ENCODE results near the gene PRPF8. TPM values are rescaled to one million over a fixed set of nuclear protein-coding genes. Genes with fewer than 3 reads are reported as not detected.
A peak's percentile ranks its signal among the peaks of the same experiment; 100 is the strongest.

PRPF8 gene
- total RNA-seq, 1 experiment from 2014 or later, result 439 TPM

DNA sequence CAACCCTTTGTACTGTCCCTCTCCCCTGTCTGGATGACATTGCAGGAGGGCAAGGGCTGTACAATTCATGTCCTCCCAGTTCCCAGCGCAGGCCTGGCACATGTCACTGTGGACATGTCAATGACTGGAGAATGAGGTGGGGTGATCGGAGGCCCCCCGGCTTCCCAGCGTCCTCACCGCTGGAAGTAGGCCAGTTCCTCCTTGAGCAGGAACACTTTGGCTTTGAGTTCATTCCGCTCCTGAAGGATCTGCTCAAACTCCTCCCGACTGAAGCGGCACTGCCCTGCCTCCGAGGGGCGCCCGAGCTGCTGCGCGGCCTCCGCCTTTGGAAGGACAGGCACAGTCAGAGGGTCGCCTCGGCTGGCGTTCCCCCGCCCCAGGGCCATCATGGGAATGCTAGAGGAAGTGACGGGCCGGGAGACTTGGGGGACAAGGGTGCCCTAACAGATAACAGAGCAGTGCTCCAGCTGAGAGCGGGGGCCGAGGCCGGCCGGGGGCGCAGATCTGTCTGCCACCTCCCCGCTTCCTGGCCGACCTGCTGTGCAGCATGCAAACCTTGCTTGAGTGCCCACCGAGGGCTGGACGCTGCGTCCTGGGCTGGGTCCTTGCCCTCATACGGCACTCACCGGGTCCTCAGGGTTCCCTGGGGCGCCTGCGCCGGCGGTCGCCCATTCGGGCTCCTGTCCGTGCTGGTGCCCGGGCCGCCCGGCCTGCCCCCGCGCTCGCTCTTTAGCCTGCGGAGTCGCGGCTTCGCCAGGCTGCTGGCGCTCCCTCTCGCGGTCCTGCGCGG, 36.3 kb downstream of the PRPF8 start:
- Histone ChIP-seq H3K27ac (ENCODE audit: low read depth, low read length, poor library complexity, severe bottlenecking) (peak overlapping the region; percentile 37), H3K27me3 (replicated peaks; ENCODE audit: insufficient read depth, low read depth, low read length, poor library complexity) (no peaks in the 10 kb centered on the region), H3K9me3 (ENCODE audit: low read depth, low read length, poor library complexity, severe bottlenecking) (no peaks in the 10 kb centered on the region), H3K36me3 (ENCODE audit: insufficient read depth, low read length, poor library complexity, severe bottlenecking) (peaks cover 33% of the 10 kb centered on the region), H3K4me1 (ENCODE audit: insufficient read depth, low read length, poor library complexity, severe bottlenecking) (peaks cover 12% of the 10 kb centered on the region), H3K4me3 (ENCODE audit: low read depth, low read length, poor library complexity, severe bottlenecking) (peak overlapping the region; percentile 51)
- TF ChIP-seq EZH2 (IDR thresholded peaks at IDR 0.05; ENCODE audit: borderline replicate concordance, low read depth, low read length, poor library complexity, severe bottlenecking), result no peak
- TF ChIP-seq, protein P1, sequence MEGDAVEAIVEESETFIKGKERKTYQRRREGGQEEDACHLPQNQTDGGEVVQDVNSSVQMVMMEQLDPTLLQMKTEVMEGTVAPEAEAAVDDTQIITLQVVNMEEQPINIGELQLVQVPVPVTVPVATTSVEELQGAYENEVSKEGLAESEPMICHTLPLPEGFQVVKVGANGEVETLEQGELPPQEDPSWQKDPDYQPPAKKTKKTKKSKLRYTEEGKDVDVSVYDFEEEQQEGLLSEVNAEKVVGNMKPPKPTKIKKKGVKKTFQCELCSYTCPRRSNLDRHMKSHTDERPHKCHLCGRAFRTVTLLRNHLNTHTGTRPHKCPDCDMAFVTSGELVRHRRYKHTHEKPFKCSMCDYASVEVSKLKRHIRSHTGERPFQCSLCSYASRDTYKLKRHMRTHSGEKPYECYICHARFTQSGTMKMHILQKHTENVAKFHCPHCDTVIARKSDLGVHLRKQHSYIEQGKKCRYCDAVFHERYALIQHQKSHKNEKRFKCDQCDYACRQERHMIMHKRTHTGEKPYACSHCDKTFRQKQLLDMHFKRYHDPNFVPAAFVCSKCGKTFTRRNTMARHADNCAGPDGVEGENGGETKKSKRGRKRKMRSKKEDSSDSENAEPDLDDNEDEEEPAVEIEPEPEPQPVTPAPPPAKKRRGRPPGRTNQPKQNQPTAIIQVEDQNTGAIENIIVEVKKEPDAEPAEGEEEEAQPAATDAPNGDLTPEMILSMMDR (conservative IDR thresholded peaks at IDR 0.05; ENCODE audit: low read depth, low read length), result no peak; the same call in 1 of the 2 replicates
- intact Hi-C loops (cut with micrococcal nuclease; ENCODE audit: unreplicated experiment), result no loop called here
- POLR2A ChIA-PET (ENCODE audit: low non-redundant PET), result interaction anchor here (0.6 kb wide), 1 partner anchor 66 kb away, joined by 3 read pairs; no protein-coding TSS in a partner anchor
- BruUV-seq (replicated peaks), result no TSS peak
- peak; percentile 33 for DNase-seq (ENCODE audit: low spot score)
- CTCF ChIA-PET, result interaction anchor here (0.6 to 1.5 kb wide), 14 partner anchors 21 to 614 kb away, joined by 3 to 16 read pairs (median 5); partner anchors contain the start of gene PRPF8

DNA sequence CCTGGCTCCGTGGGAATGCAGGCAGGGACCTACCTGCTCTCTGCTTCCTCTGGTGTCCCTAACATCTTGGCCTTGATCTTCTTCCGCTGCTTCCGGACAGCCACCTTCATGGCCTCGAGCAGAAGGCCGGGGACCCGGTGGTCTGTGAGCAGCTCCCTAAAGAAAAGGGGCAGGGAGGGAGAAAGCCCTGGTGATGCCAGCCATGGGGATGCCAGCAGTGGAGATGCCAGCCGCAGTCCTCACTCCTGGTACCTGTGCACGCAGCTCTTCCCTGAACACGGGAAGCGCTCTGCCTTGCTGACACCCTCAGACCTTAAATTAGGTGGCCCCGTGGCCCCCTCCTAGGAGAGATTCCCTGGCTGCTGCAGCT, 36.9 kb downstream of the PRPF8 start:
- POLR2A ChIA-PET (ENCODE audit: low non-redundant PET), result no interaction called here
- BruUV-seq (replicated peaks), result no TSS peak
- H3K4me1 ChIP-seq (ENCODE audit: insufficient read depth, low read length, poor library complexity, severe bottlenecking), result peaks cover 12% of the 10 kb centered on the region
- no peak for DNase-seq (ENCODE audit: low spot score)
- intact Hi-C loops (cut with micrococcal nuclease; ENCODE audit: unreplicated experiment), result no loop called here
- no peak for TF ChIP-seq EZH2 (IDR thresholded peaks at IDR 0.05; ENCODE audit: borderline replicate concordance, low read depth, low read length, poor library complexity, severe bottlenecking)
- TF ChIP-seq, protein P1 (conservative IDR thresholded peaks at IDR 0.05; ENCODE audit: low read depth, low read length), result no peak
- CTCF ChIA-PET, result no interaction called here
- no peak overlapping the region for H3K4me3 ChIP-seq (ENCODE audit: low read depth, low read length, poor library complexity, severe bottlenecking)
- H3K27me3 ChIP-seq (replicated peaks; ENCODE audit: insufficient read depth, low read depth, low read length, poor library complexity), result no peaks in the 10 kb centered on the region
- no peak overlapping the region for H3K27ac ChIP-seq (ENCODE audit: low read depth, low read length, poor library complexity, severe bottlenecking)
- H3K9me3 ChIP-seq (ENCODE audit: low read depth, low read length, poor library complexity, severe bottlenecking), result no peaks in the 10 kb centered on the region
- H3K36me3 ChIP-seq (ENCODE audit: insufficient read depth, low read length, poor library complexity, severe bottlenecking), result peaks cover 28% of the 10 kb centered on the region

DNA sequence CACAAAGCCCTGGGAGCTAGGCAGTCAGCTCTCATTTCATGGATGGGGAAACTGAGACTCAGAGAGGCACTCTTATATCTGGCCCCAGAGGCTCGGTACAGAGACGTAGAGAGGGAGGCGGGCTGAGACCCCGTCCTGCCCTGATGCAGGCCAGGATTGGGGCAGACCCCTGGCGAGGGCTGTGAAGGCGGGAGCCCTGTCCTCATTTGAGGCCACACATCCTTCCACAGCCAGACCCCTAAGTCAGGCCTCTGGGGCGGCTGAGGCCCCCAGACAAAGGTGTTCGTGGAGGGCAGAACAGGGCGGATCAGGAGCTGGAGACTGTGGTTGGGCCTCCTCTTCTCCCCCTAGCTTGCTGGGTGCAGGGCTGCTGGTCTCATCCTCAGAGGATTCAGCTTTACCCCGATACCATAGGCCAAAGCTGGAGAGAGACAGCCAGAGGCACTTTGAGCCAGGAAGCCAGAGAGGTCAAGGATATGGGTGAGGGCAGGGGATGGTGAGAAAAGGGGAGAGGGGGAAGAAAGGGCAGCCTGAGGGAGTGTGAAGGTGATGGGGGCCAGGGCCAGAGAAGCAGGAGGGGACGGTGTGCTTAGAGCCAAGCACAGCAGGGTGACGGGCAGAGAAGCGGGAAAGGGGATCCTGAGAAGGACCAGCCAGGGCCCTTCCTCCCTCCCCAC, 38.3 kb downstream of the PRPF8 start:
- intact Hi-C loops (cut with micrococcal nuclease; ENCODE audit: unreplicated experiment), result no loop called here
- Histone ChIP-seq H3K27ac (ENCODE audit: low read depth, low read length, poor library complexity, severe bottlenecking) (no peak overlapping the region), H3K36me3 (ENCODE audit: insufficient read depth, low read length, poor library complexity, severe bottlenecking) (peaks cover 13% of the 10 kb centered on the region), H3K9me3 (ENCODE audit: low read depth, low read length, poor library complexity, severe bottlenecking) (no peaks in the 10 kb centered on the region), H3K4me3 (ENCODE audit: low read depth, low read length, poor library complexity, severe bottlenecking) (no peak overlapping the region), H3K27me3 (replicated peaks; ENCODE audit: insufficient read depth, low read depth, low read length, poor library complexity) (no peaks in the 10 kb centered on the region), H3K4me1 (ENCODE audit: insufficient read depth, low read length, poor library complexity, severe bottlenecking) (peaks cover 12% of the 10 kb centered on the region)
- BruUV-seq (replicated peaks), result no TSS peak
- POLR2A ChIA-PET (ENCODE audit: low non-redundant PET), result no interaction called here
- TF ChIP-seq EZH2 (IDR thresholded peaks at IDR 0.05; ENCODE audit: borderline replicate concordance, low read depth, low read length, poor library complexity, severe bottlenecking), result no peak
- CTCF ChIA-PET, result interaction anchor here (1.2 kb wide), 1 partner anchor 72 kb away, joined by 3 read pairs; no protein-coding TSS in a partner anchor
- no peak for DNase-seq (ENCODE audit: low spot score)
